Measurements from ENCODE around the gene TOMM34. TPM values are rescaled to one million over a fixed set of nuclear protein-coding genes. Genes with fewer than 3 reads are reported as not detected.
A peak's percentile ranks its signal among the peaks of the same experiment; 100 is the strongest.

The TOMM34 gene
- total and polyA plus RNA-seq, 2 of the 13 experiments (the other 11 are each of a cell fraction or from before 2014, with no cell fraction given), result 36.2 to 52.0 TPM

DNA sequence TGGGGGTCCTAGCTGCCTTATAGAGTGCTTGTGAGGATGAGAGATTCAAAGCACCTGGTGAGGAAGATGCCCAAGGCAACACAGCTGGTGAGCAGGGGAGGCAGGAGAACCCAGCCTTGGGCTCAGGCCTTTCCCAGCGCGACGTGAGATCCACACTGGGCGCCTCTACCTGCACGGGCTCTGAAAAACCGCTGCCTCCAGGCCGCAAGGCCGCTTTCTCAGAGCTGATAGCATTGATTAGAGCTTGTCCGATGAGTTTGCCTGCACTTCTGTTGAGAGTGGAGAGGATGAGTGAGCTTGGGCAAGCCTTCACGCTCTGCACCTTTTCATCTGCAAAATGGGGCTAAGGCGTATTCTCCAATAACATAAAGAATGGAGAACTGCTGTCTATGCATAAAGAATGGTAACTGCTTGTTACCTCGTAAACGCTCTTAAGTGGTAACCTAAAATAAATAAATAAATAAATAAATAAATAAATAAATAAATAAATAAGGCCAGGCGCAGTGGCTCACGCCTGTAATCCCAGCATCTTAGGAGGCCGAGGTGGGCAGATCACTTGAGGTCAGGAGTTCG is 49.4 kb downstream of the TOMM34 start (continued):
- TF ChIP-seq, protein P1, sequence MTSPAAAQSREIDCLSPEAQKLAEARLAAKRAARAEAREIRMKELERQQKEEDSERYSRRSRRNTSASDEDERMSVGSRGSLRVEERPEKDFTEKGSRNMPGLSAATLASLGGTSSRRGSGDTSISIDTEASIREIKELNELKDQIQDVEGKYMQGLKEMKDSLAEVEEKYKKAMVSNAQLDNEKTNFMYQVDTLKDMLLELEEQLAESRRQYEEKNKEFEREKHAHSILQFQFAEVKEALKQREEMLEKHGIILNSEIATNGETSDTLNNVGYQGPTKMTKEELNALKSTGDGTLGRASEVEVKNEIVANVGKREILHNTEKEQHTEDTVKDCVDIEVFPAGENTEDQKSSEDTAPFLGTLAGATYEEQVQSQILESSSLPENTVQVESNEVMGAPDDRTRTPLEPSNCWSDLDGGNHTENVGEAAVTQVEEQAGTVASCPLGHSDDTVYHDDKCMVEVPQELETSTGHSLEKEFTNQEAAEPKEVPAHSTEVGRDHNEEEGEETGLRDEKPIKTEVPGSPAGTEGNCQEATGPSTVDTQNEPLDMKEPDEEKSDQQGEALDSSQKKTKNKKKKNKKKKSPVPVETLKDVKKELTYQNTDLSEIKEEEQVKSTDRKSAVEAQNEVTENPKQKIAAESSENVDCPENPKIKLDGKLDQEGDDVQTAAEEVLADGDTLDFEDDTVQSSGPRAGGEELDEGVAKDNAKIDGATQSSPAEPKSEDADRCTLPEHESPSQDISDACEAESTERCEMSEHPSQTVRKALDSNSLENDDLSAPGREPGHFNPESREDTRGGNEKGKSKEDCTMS (CRISPR knock-in tag; conservative IDR thresholded peaks at IDR 0.05), result no peak
- TF ChIP-seq ZNF44 (CRISPR knock-in tag; IDR thresholded peaks at IDR 0.05), result no peak
- TF ChIP-seq, protein P2, sequence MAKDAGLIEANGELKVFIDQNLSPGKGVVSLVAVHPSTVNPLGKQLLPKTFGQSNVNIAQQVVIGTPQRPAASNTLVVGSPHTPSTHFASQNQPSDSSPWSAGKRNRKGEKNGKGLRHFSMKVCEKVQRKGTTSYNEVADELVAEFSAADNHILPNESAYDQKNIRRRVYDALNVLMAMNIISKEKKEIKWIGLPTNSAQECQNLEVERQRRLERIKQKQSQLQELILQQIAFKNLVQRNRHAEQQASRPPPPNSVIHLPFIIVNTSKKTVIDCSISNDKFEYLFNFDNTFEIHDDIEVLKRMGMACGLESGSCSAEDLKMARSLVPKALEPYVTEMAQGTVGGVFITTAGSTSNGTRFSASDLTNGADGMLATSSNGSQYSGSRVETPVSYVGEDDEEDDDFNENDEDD (CRISPR knock-in tag; IDR thresholded peaks at IDR 0.05; ENCODE audit: borderline replicate concordance), result no peak
- TF ChIP-seq, protein P3, sequence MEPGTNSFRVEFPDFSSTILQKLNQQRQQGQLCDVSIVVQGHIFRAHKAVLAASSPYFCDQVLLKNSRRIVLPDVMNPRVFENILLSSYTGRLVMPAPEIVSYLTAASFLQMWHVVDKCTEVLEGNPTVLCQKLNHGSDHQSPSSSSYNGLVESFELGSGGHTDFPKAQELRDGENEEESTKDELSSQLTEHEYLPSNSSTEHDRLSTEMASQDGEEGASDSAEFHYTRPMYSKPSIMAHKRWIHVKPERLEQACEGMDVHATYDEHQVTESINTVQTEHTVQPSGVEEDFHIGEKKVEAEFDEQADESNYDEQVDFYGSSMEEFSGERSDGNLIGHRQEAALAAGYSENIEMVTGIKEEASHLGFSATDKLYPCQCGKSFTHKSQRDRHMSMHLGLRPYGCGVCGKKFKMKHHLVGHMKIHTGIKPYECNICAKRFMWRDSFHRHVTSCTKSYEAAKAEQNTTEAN (CRISPR knock-in tag; conservative IDR thresholded peaks at IDR 0.05), result no peak
- TF ChIP-seq STAG1 (CRISPR knock-in tag; IDR thresholded peaks at IDR 0.05), result no peak
- TF ChIP-seq EHMT2 (IDR thresholded peaks at IDR 0.05; ENCODE audit: borderline replicate concordance, low read depth, low read length), result no peak
- TF ChIP-seq, protein P4, sequence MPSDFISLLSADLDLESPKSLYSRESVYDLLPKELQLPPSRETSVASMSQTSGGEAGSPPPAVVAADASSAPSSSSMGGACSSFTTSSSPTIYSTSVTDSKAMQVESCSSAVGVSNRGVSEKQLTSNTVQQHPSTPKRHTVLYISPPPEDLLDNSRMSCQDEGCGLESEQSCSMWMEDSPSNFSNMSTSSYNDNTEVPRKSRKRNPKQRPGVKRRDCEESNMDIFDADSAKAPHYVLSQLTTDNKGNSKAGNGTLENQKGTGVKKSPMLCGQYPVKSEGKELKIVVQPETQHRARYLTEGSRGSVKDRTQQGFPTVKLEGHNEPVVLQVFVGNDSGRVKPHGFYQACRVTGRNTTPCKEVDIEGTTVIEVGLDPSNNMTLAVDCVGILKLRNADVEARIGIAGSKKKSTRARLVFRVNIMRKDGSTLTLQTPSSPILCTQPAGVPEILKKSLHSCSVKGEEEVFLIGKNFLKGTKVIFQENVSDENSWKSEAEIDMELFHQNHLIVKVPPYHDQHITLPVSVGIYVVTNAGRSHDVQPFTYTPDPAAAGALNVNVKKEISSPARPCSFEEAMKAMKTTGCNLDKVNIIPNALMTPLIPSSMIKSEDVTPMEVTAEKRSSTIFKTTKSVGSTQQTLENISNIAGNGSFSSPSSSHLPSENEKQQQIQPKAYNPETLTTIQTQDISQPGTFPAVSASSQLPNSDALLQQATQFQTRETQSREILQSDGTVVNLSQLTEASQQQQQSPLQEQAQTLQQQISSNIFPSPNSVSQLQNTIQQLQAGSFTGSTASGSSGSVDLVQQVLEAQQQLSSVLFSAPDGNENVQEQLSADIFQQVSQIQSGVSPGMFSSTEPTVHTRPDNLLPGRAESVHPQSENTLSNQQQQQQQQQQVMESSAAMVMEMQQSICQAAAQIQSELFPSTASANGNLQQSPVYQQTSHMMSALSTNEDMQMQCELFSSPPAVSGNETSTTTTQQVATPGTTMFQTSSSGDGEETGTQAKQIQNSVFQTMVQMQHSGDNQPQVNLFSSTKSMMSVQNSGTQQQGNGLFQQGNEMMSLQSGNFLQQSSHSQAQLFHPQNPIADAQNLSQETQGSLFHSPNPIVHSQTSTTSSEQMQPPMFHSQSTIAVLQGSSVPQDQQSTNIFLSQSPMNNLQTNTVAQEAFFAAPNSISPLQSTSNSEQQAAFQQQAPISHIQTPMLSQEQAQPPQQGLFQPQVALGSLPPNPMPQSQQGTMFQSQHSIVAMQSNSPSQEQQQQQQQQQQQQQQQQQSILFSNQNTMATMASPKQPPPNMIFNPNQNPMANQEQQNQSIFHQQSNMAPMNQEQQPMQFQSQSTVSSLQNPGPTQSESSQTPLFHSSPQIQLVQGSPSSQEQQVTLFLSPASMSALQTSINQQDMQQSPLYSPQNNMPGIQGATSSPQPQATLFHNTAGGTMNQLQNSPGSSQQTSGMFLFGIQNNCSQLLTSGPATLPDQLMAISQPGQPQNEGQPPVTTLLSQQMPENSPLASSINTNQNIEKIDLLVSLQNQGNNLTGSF (CRISPR knock-in tag; IDR thresholded peaks at IDR 0.05), result no peak
- TF ChIP-seq, protein P5, sequence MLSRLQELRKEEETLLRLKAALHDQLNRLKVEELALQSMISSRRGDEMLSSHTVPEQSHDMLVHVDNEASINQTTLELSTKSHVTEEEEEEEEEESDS (CRISPR knock-in tag; IDR thresholded peaks at IDR 0.05; ENCODE audit: borderline replicate concordance), result 0 out of 2 replicates have a peak, but pooled peaks have one; percentile 45
- TF ChIP-seq, protein P6, sequence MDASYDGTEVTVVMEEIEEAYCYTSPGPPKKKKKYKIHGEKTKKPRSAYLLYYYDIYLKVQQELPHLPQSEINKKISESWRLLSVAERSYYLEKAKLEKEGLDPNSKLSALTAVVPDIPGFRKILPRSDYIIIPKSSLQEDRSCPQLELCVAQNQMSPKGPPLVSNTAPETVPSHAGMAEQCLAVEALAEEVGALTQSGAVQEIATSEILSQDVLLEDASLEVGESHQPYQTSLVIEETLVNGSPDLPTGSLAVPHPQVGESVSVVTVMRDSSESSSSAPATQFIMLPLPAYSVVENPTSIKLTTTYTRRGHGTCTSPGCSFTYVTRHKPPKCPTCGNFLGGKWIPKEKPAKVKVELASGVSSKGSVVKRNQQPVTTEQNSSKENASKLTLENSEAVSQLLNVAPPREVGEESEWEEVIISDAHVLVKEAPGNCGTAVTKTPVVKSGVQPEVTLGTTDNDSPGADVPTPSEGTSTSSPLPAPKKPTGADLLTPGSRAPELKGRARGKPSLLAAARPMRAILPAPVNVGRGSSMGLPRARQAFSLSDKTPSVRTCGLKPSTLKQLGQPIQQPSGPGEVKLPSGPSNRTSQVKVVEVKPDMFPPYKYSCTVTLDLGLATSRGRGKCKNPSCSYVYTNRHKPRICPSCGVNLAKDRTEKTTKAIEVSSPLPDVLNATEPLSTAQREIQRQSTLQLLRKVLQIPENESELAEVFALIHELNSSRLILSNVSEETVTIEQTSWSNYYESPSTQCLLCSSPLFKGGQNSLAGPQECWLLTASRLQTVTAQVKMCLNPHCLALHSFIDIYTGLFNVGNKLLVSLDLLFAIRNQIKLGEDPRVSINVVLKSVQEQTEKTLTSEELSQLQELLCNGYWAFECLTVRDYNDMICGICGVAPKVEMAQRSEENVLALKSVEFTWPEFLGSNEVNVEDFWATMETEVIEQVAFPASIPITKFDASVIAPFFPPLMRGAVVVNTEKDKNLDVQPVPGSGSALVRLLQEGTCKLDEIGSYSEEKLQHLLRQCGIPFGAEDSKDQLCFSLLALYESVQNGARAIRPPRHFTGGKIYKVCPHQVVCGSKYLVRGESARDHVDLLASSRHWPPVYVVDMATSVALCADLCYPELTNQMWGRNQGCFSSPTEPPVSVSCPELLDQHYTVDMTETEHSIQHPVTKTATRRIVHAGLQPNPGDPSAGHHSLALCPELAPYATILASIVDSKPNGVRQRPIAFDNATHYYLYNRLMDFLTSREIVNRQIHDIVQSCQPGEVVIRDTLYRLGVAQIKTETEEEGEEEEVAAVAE (CRISPR knock-in tag; IDR thresholded peaks at IDR 0.05; ENCODE audit: borderline replicate concordance), result no peak
- TF ChIP-seq, protein P7, sequence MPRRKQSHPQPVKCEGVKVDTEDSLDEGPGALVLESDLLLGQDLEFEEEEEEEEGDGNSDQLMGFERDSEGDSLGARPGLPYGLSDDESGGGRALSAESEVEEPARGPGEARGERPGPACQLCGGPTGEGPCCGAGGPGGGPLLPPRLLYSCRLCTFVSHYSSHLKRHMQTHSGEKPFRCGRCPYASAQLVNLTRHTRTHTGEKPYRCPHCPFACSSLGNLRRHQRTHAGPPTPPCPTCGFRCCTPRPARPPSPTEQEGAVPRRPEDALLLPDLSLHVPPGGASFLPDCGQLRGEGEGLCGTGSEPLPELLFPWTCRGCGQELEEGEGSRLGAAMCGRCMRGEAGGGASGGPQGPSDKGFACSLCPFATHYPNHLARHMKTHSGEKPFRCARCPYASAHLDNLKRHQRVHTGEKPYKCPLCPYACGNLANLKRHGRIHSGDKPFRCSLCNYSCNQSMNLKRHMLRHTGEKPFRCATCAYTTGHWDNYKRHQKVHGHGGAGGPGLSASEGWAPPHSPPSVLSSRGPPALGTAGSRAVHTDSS (CRISPR knock-in tag; conservative IDR thresholded peaks at IDR 0.05), result no peak
- no peak for TF ChIP-seq BCL6 (CRISPR knock-in tag; IDR thresholded peaks at IDR 0.05)
